ENCODE results near the gene SLC25A27.
A peak's percentile ranks its signal among the peaks of the same experiment; 100 is the strongest.

- TF ChIP-seq CTCF (optimal IDR thresholded peaks at IDR 0.05 in 1 of 3, IDR thresholded peaks at IDR 0.05 in 1 of 3, conservative IDR thresholded peaks at IDR 0.05 in 1 of 3; ENCODE audit: extremely low read depth in 1 of 3, insufficient read depth in 2 of 3, low read length in 3 of 3) (peak in 1 of 3 experiments; percentile 48), EZH2 (IDR thresholded peaks at IDR 0.05; ENCODE audit: low read length) (no peak)
Observed at GRCh38 chr6:46626228-46626909, 26.4 kb upstream of the SLC25A27 start.

All from keratinocyte (primary cell).